Thoracic aorta (tissue), 2 donors: ENCODE measurements around the gene KIFC3. TPM values are rescaled to one million over a fixed set of nuclear protein-coding genes. Genes with fewer than 3 reads are reported as not detected.

Experiments used
- ATAC-seq: fragments of 150-250 bp; one replicate; pipeline ENCODE4 v1.8.0; 2017; ENCODE audit warnings: low read depth; ENCODE audit not compliant: insufficient number of reproducible peaks, low FRiP score
- DNase-seq: peaks from one replicate; pipeline ENCODE4 v3.0.0-alpha.2; 2020; ENCODE audit warnings: low spot score
- H3K27ac ChIP-seq, 2 donors: fragments of 200-600 bp; sonication (generic); 1 replicate in 1 of 2; 2 replicates in 1 of 2; pipeline ENCODE4 v1.5.1; 2016; ENCODE audit warnings: mild to moderate bottlenecking in 2 of 2, moderate library complexity in 2 of 2
- H3K27me3 ChIP-seq: fragments of 200-600 bp; sonication (generic); replicated peaks from 2 replicates; pipeline ENCODE4 v1.6.0; 2016; ENCODE audit warnings: mild to moderate bottlenecking; ENCODE audit not compliant: insufficient read depth
- H3K36me3 ChIP-seq: fragments of 200-600 bp; sonication (generic); one replicate; pipeline ENCODE4 v1.5.1; 2016
- H3K4me1 ChIP-seq, 2 donors: fragments of 200-600 bp; sonication (generic); 1 replicate in 1 of 2; 2 replicates in 1 of 2; pipeline versions ENCODE4 v1.5.1 to v1.6.0; 2016; ENCODE audit warnings: low read depth in 2 of 2, mild to moderate bottlenecking in 1 of 2; ENCODE audit not compliant: control insufficient read depth in 1 of 2
- H3K4me3 ChIP-seq: fragments of 200-600 bp; sonication (generic); 2 replicates; pipeline ENCODE4 v1.5.1; 2016; ENCODE audit warnings: mild to moderate bottlenecking
- H3K9me3 ChIP-seq: fragments of 200-600 bp; sonication (generic); 2 replicates; pipeline ENCODE4 v1.5.1; 2016
- total RNA-seq, 2 donors: library from RNA; depleted of rRNA; stranded (reverse); fragments of >200 nt; gene quantifications; one replicate each; pipeline versions ENCODE4 v1.1.0 to v1.2.3, GENCODE V29; 2016
- TF ChIP-seq, protein P1 (sequence below): fragments of 200-600 bp; sonication (generic); IDR thresholded peaks from one replicate; pipeline ENCODE4 v1.5.1; 2019; ENCODE audit warnings: antibody characterized with exemption

The KIFC3 gene
- total RNA-seq, 2 donors from 2014 or later = 109 to 123 TPM

DNA sequence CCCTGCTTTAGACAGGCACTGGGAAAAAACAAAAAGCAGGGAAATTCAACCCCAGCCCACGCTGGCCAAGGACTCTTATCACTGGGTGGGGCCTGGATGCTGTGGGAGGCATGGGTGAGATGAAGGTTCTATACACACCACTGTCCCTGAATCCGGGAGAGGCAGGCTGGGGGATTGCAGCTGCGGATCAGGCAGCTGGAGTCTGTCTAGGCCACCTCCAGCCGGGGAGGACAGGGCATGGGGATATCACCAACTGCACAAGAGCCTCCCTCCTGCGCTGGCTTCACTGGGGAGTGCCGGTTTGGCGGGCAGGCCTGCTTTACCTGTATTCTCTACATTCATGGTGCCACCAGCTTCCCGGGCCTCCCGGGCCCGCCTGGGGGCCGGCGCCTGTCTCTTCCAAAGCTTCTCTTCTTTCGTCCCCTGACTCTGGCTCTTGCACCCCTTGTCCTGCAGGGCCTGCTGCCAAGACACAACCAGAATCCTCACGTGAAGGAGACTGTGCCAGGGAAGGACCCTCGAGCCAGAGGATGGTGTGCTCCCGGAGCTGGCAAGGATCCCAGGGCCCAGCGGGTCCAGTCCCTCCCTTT is 13.9 kb downstream of the KIFC3 start:
- ATAC-seq (no peak), DNase-seq (no peak)
- H3K27ac ChIP-seq = no peak overlapping the region
- H3K4me1 ChIP-seq = no peaks in the 10 kb centered on the region
- H3K9me3 ChIP-seq = no peaks in the 10 kb centered on the region
- TF ChIP-seq, protein P1, sequence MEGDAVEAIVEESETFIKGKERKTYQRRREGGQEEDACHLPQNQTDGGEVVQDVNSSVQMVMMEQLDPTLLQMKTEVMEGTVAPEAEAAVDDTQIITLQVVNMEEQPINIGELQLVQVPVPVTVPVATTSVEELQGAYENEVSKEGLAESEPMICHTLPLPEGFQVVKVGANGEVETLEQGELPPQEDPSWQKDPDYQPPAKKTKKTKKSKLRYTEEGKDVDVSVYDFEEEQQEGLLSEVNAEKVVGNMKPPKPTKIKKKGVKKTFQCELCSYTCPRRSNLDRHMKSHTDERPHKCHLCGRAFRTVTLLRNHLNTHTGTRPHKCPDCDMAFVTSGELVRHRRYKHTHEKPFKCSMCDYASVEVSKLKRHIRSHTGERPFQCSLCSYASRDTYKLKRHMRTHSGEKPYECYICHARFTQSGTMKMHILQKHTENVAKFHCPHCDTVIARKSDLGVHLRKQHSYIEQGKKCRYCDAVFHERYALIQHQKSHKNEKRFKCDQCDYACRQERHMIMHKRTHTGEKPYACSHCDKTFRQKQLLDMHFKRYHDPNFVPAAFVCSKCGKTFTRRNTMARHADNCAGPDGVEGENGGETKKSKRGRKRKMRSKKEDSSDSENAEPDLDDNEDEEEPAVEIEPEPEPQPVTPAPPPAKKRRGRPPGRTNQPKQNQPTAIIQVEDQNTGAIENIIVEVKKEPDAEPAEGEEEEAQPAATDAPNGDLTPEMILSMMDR = no peak
- peaks cover 9% of the 10 kb centered on the region for H3K36me3 ChIP-seq
- H3K27me3 ChIP-seq = no peaks in the 10 kb centered on the region
- no peak overlapping the region for H3K4me3 ChIP-seq

DNA sequence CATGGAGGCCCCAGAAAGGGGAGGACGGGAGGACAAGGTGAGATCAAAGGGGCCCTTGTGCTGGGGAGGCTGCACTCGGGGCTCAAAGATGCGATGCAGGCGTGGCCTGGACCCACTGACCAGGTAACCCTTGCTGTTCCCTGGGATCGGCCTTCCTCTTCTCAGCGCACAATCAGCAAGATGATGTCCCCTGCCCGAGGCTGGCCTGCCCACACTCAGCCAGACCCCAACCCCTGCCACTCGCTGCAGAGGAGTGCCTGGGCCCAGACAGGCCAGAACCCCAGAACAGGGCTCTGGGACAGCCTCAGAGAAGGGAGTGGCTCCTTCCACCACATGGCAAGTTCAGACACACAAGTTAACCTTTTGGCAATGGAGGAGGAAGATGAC is 14.8 kb downstream of the KIFC3 start:
- H3K36me3 ChIP-seq = peaks cover 9% of the 10 kb centered on the region
- H3K27ac ChIP-seq = no peak overlapping the region
- H3K4me1 ChIP-seq = no peaks in the 10 kb centered on the region
- no peaks in the 10 kb centered on the region for H3K9me3 ChIP-seq
- ATAC-seq = no peak
- TF ChIP-seq, protein P1 = no peak
- no peaks in the 10 kb centered on the region for H3K27me3 ChIP-seq
- DNase-seq = no peak
- H3K4me3 ChIP-seq = no peak overlapping the region

DNA sequence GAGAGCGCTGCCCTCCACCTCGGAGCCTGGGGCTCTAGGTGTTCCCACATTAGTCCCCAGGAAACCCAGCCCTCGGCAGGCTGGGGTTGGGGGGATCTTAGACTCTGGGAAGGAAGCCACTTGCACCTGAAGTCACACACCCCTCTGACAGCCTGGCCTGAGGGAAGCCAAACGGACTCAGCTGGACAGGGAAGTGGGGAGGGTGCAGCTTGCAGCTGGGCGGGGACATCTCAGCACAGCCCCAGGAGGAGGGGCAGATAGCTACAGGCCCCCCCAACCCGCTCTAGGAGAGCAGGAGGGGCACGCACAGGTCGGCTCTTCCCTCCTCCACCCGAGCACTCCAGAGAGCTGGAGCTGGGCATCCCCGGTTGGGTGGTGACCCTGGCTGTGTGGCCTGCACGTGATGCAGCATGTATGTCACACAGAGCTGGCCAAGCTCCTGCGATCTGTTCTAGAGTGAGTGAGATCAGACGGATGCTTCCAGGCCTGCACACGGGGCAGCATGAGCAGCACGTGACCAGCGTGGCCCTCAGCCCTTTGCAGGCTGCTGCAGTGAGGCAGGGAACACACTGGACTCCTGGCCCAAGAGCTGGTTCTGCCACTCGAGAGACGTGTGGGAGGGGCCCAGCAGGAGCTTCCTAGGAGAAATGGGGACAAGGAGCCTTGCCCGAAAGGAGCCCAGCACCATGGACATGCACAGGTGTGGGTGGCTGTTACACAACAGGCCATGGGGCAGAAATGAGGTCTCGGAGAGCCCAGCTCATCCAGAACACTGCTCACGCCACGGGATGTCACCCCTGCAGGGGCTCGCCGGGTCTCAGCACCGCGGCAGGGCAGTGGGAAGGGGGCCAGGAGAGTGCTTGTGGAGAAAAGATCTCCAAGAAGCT is 15.4 kb downstream of the KIFC3 start:
- H3K36me3 ChIP-seq = peaks cover 6% of the 10 kb centered on the region
- H3K27me3 ChIP-seq = no peaks in the 10 kb centered on the region
- ATAC-seq (no peak), DNase-seq (no peak)
- no peak overlapping the region for H3K27ac ChIP-seq
- TF ChIP-seq, protein P1 = no peak
- no peaks in the 10 kb centered on the region for H3K4me1 ChIP-seq
- H3K9me3 ChIP-seq = no peaks in the 10 kb centered on the region
- H3K4me3 ChIP-seq = no peak overlapping the region

DNA sequence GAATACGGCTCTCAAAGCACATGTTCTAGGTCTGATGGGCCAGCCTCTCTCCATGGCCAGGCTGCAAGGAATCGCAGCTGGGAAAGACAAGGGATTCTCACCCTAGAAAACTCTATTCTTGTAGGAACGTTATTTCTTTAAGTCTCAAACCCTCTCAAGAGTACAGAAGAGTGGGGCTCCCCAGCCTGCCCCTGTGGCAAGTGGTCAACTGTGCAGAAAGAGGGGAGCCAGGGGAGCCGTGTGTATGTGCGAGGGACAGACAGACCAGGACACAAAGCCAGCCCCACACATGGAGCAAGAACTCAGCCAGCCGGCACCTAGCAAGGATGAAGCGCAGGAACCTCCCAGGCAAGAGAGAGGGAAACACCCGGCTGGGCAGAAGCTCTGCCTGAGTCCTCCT is 16.4 kb downstream of the KIFC3 start:
- H3K27ac ChIP-seq = no peak overlapping the region
- H3K9me3 ChIP-seq = no peaks in the 10 kb centered on the region
- H3K36me3 ChIP-seq = peaks cover 6% of the 10 kb centered on the region
- TF ChIP-seq, protein P1 = no peak
- no peaks in the 10 kb centered on the region for H3K4me1 ChIP-seq
- H3K4me3 ChIP-seq = no peak overlapping the region
- ATAC-seq (no peak), DNase-seq (no peak)
- no peaks in the 10 kb centered on the region for H3K27me3 ChIP-seq

DNA sequence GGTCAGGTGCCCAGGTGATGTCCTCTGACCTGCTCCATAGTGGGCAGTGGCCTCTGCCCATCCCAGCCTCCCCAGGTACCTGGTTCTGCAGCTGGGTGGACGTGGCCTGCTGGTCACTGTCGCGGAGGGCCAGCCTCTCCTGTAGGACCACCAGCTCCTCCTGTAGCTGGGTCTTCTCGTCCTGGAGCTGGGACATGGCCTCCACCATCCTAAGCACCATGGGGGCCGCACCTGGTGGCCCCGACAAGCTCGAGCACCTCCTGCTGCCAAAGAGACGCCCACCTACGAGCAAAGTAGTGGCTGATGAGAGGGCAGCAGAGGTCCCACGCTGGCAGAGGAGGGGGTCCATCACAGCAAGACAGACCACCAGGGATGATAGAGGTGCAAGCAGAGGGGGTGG is 16.9 kb downstream of the KIFC3 start:
- Histone ChIP-seq H3K36me3 (peaks cover 6% of the 10 kb centered on the region), H3K27me3 (no peaks in the 10 kb centered on the region), H3K9me3 (no peaks in the 10 kb centered on the region), H3K4me3 (no peak overlapping the region), H3K27ac (no peak overlapping the region), H3K4me1 (no peaks in the 10 kb centered on the region)
- ATAC-seq (no peak), DNase-seq (no peak)
- TF ChIP-seq, protein P1 = no peak
